Loucy (cell line): ENCODE measurements around the gene GASK1A.

ENCODE experiments used
- H2AFZ ChIP-seq: fragments of 200-600 bp; sonication (generic); 2 replicates; pipeline ENCODE4 v1.6.0; 2016; ENCODE audit warnings: antibody characterized with exemption, mild to moderate bottlenecking, low read length, moderate library complexity
- H3F3A ChIP-seq: fragments of 200-600 bp; 2 replicates; pipeline ENCODE4 v1.6.0; 2016; ENCODE audit warnings: antibody characterized with exemption, low read depth, mild to moderate bottlenecking
- H3K27me3 ChIP-seq: fragments of 200-600 bp; sonication (generic); 2 replicates; pipeline ENCODE4 v1.6.1; 2014; ENCODE audit warnings: low read length, mild to moderate bottlenecking; ENCODE audit not compliant: insufficient read depth, poor library complexity, severe bottlenecking
- H3K36me3 ChIP-seq: fragments of 200-600 bp; sonication (generic); 2 replicates; pipeline ENCODE4 v1.6.1; 2016; ENCODE audit warnings: low read length; ENCODE audit not compliant: insufficient read depth
- H3K4me1 ChIP-seq: fragments of 200-600 bp; sonication (generic); 2 replicates; pipeline ENCODE4 v1.5.1; 2014; ENCODE audit warnings: low read length, mild to moderate bottlenecking; ENCODE audit not compliant: insufficient read depth, poor library complexity, severe bottlenecking
- H3K4me2 ChIP-seq: fragments of 200-600 bp; sonication (generic); 2 replicates; pipeline ENCODE4 v1.6.0; 2014; ENCODE audit warnings: antibody characterized with exemption, low read length, low read depth, mild to moderate bottlenecking; ENCODE audit not compliant: poor library complexity, severe bottlenecking
- H3K4me3 ChIP-seq: fragments of 200-600 bp; sonication (generic); 2 replicates; pipeline ENCODE4 v1.5.1; 2014; ENCODE audit warnings: low read length, mild to moderate bottlenecking, mixed read lengths; ENCODE audit not compliant: poor library complexity, severe bottlenecking
- H3K79me2 ChIP-seq: fragments of 200-600 bp; sonication (generic); 2 replicates; pipeline ENCODE4 v1.6.1; 2014; ENCODE audit warnings: low read length; ENCODE audit not compliant: insufficient read depth
- H3K9ac ChIP-seq: fragments of 200-600 bp; sonication (generic); 2 replicates; pipeline ENCODE4 v1.6.0; 2014; ENCODE audit warnings: mild to moderate bottlenecking, low read depth, low read length, moderate library complexity; ENCODE audit not compliant: poor library complexity, severe bottlenecking
- H3K9me2 ChIP-seq: fragments of 200-600 bp; sonication (generic); replicated peaks from 2 replicates; pipeline ENCODE4 v1.6.1; 2016; ENCODE audit warnings: low read depth, low read length, mixed read lengths
- H3K9me3 ChIP-seq: fragments of 200-600 bp; sonication (generic); 2 replicates; pipeline ENCODE4 v1.6.1; 2014; ENCODE audit warnings: mild to moderate bottlenecking, antibody characterized with exemption, low read length, low read depth; ENCODE audit not compliant: insufficient read depth
- H4K20me1 ChIP-seq: fragments of 200-600 bp; sonication (generic); 2 replicates; pipeline ENCODE4 v1.6.0; 2014; ENCODE audit warnings: antibody characterized with exemption, low read length, mild to moderate bottlenecking; ENCODE audit not compliant: insufficient read depth, poor library complexity, severe bottlenecking
- CTCF ChIP-seq: fragments of 200-600 bp; sonication (generic); conservative IDR thresholded peaks from 2 replicates; pipeline ENCODE4 v1.5.1; 2014; ENCODE audit warnings: mild to moderate bottlenecking, antibody characterized with exemption, low read length
- EZH2phosphoT487 ChIP-seq: fragments of 200-600 bp; IDR thresholded peaks from 2 replicates; pipeline ENCODE4 v1.6.1; 2018; ENCODE audit warnings: antibody characterized with exemption, mild to moderate bottlenecking, moderate library complexity, borderline replicate concordance

GASK1A gene

GRCh38 chr3:43014956-43015355, 35.8 kb downstream of the GASK1A start:
- Histone ChIP-seq H3K4me3 (no peak overlapping the region), H2AFZ (no peak overlapping the region), H3K36me3 (no peaks in the 10 kb centered on the region), H3K9me2 (no peaks in the 10 kb centered on the region), H3K4me1 (peaks cover 9% of the 10 kb centered on the region), H3K4me2 (no peak overlapping the region), H4K20me1 (no peaks in the 10 kb centered on the region), H3K27me3 (no peaks in the 10 kb centered on the region), H3K79me2 (no peaks in the 10 kb centered on the region), H3F3A (0 out of 2 replicates have a peak, but pooled peaks cover 6% of the 10 kb centered on the region), H3K9ac (no peak overlapping the region), H3K9me3 (peaks cover 30% of the 10 kb centered on the region; the same call in 1 of the 2 replicates)
- TF ChIP-seq CTCF (no peak), EZH2phosphoT487 (no peak)

GRCh38 chr3:43015572-43015971, 36.5 kb downstream of the GASK1A start:
- peaks cover 30% of the 10 kb centered on the region; the same call in 1 of the 2 replicates for H3K9me3 ChIP-seq
- H3K4me3 ChIP-seq = no peak overlapping the region
- H4K20me1 ChIP-seq = no peaks in the 10 kb centered on the region
- no peak for TF ChIP-seq CTCF
- TF ChIP-seq EZH2phosphoT487 = no peak
- no peaks in the 10 kb centered on the region for H3K27me3 ChIP-seq
- no peaks in the 10 kb centered on the region for H3K36me3 ChIP-seq
- H3K9ac ChIP-seq = no peak overlapping the region
- no peaks in the 10 kb centered on the region for H3K79me2 ChIP-seq
- H3F3A ChIP-seq = 0 out of 2 replicates have a peak, but pooled peaks cover 6% of the 10 kb centered on the region
- peaks cover 15% of the 10 kb centered on the region for H3K4me1 ChIP-seq
- H2AFZ ChIP-seq = no peak overlapping the region
- no peaks in the 10 kb centered on the region for H3K9me2 ChIP-seq
- H3K4me2 ChIP-seq = no peak overlapping the region

- Histone ChIP-seq H3F3A (0 out of 2 replicates have a peak, but pooled peaks cover 6% of the 10 kb centered on the region), H3K36me3 (no peaks in the 10 kb centered on the region), H3K79me2 (no peaks in the 10 kb centered on the region), H4K20me1 (no peaks in the 10 kb centered on the region), H3K4me1 (peaks cover 22% of the 10 kb centered on the region), H3K4me2 (no peak overlapping the region), H2AFZ (no peak overlapping the region), H3K27me3 (no peaks in the 10 kb centered on the region), H3K9me2 (no peaks in the 10 kb centered on the region), H3K9ac (no peak overlapping the region), H3K4me3 (no peak overlapping the region), H3K9me3 (peaks cover 30% of the 10 kb centered on the region; the same call in 1 of the 2 replicates)
- TF ChIP-seq CTCF (no peak), EZH2phosphoT487 (no peak)
Observed at GRCh38 chr3:43015991-43016865, 37.1 kb downstream of the GASK1A start.
